Measurements from ENCODE around the gene BRMS1L. TPM values are rescaled to one million over a fixed set of nuclear protein-coding genes. Genes with fewer than 3 reads are reported as not detected.

The BRMS1L gene
- total RNA-seq, 1 experiment from 2014 or later, result 11.4 TPM

- H3K4me3 Mint-ChIP-seq (ENCODE audit: unreplicated experiment), result peak overlapping the region; percentile 78
- intact Hi-C loops (cut with micrococcal nuclease; ENCODE audit: unreplicated experiment), result loop anchor here (2.0 kb wide), 1 partner anchor 17 kb away; the partner anchor contains the start of gene RALGAPA1
- Histone ChIP-seq H3K4me1 (peaks cover 6% of the 10 kb centered on the region; the same call in 1 of the 2 replicates), H3K27me3 (replicated peaks; ENCODE audit: control insufficient read depth, insufficient read depth, low read length) (no peaks in the 10 kb centered on the region), H3K4me3 (ENCODE audit: low read depth, low read length) (peak overlapping the region; percentile 54), H3K36me3 (ENCODE audit: control insufficient read depth, insufficient read depth, low read length) (no peaks in the 10 kb centered on the region), H3K9me3 (no peaks in the 10 kb centered on the region)
- H3K27ac Mint-ChIP-seq (ENCODE audit: unreplicated experiment), result peak overlapping the region; percentile 81
- no peak for DNase-seq
- ChIA-PET CTCF (interaction anchor here (0.6 to 1.1 kb wide), 6 partner anchors 9 to 244 kb away, joined by 3 to 9 read pairs (median 6); partner anchors contain the start of gene RALGAPA1), POLR2A (interaction anchor here (0.5 to 1.1 kb wide), 13 partner anchors 9 to 1878 kb away, joined by 3 to 13 read pairs (median 4); partner anchors contain the start of genes FAM177A1, INSM2, RALGAPA1 and SRP54)
- no peak for TF ChIP-seq CTCF (IDR thresholded peaks at IDR 0.05; ENCODE audit: insufficient read depth in 1 of 2, low read depth in 1 of 2, low read length in 1 of 2, severe bottlenecking in 1 of 2, unreplicated experiment in 1 of 2)
- peaks cover 7% of the 10 kb centered on the region for H3K4me1 Mint-ChIP-seq (ENCODE audit: low read depth, unreplicated experiment)
- H3K9me3 Mint-ChIP-seq (ENCODE audit: unreplicated experiment), result no peaks in the 10 kb centered on the region
- BruUV-seq (replicated peaks), result no TSS peak
- H3K36me3 Mint-ChIP-seq (ENCODE audit: insufficient read depth, unreplicated experiment), result peaks cover 9% of the 10 kb centered on the region
- H3K27me3 Mint-ChIP-seq (ENCODE audit: insufficient read depth, unreplicated experiment), result peaks cover 3% of the 10 kb centered on the region
Measured at GRCh38 chr14:35825968-35826217, 245 bp upstream of the BRMS1L start.

- no peaks in the 10 kb centered on the region for H3K9me3 Mint-ChIP-seq (ENCODE audit: unreplicated experiment)
- intact Hi-C loops (cut with micrococcal nuclease; ENCODE audit: unreplicated experiment), result loop anchor here (2.0 kb wide), 1 partner anchor 18 kb away; the partner anchor contains the start of gene RALGAPA1
- CTCF ChIA-PET, result interaction anchor here (1.0 to 1.1 kb wide), 4 partner anchors 9 to 243 kb away, joined by 3 to 10 read pairs (median 8); partner anchors contain the start of gene RALGAPA1
Measured at GRCh38 chr14:35826952-35827416, 846 bp downstream of the BRMS1L start.

More at GRCh38 chr14:35826952-35827416, 846 bp downstream of the BRMS1L start:
- Histone ChIP-seq H3K4me3 (ENCODE audit: low read depth, low read length) (peak overlapping the region; percentile 97), H3K4me1 (peaks cover 6% of the 10 kb centered on the region; the same call in 1 of the 2 replicates), H3K27me3 (replicated peaks; ENCODE audit: control insufficient read depth, insufficient read depth, low read length) (no peaks in the 10 kb centered on the region), H3K9me3 (no peaks in the 10 kb centered on the region), H3K36me3 (ENCODE audit: control insufficient read depth, insufficient read depth, low read length) (no peaks in the 10 kb centered on the region)
- Mint-ChIP-seq H3K36me3 (ENCODE audit: insufficient read depth, unreplicated experiment) (peaks cover 16% of the 10 kb centered on the region), H3K4me3 (ENCODE audit: unreplicated experiment) (peak overlapping the region; percentile 78), H3K27ac (ENCODE audit: unreplicated experiment) (peak overlapping the region; percentile 1), H3K27me3 (ENCODE audit: insufficient read depth, unreplicated experiment) (no peaks in the 10 kb centered on the region), H3K4me1 (ENCODE audit: low read depth, unreplicated experiment) (peaks cover 7% of the 10 kb centered on the region)
- no peak for DNase-seq
- BruUV-seq (replicated peaks), result no TSS peak
- TF ChIP-seq CTCF (IDR thresholded peaks at IDR 0.05; ENCODE audit: insufficient read depth in 1 of 2, low read depth in 1 of 2, low read length in 1 of 2, severe bottlenecking in 1 of 2, unreplicated experiment in 1 of 2), result no peak
- POLR2A ChIA-PET, result interaction anchor here (1.1 kb wide), 1 partner anchor 781 kb away, joined by 4 read pairs; the partner anchor contains the start of gene FAM177A1
